Keratinocyte (primary cell): ENCODE measurements around the gene HDGFL3. TPM values are rescaled to one million over a fixed set of nuclear protein-coding genes. Genes with fewer than 3 reads are reported as not detected.

Experiments
- DNase-seq: peaks from one replicate; pipeline ENCODE4 v3.0.0-alpha.2; 2011; ENCODE audit warnings: low read depth, missing footprints, low spot score
- FAIRE-seq: peaks from 2 replicates; lab custom pipeline; 2011; peaks lifted over from hg19 to GRCh38; lab: Jason Lieb, UNC
- H2AFZ ChIP-seq: 2 replicates; pipeline ENCODE4 v1.6.0; 2012; ENCODE audit warnings: low read length, control low read depth, inconsistent platforms; ENCODE audit not compliant: control insufficient read depth
- H3K27ac ChIP-seq: 2 replicates; pipeline ENCODE4 v1.5.1; 2011; ENCODE audit warnings: low read length; ENCODE audit not compliant: control insufficient read depth, insufficient read depth
- H3K27me3 ChIP-seq: 3 replicates; pipeline ENCODE4 v1.6.0; 2011; ENCODE audit warnings: low read length; ENCODE audit not compliant: control insufficient read depth, insufficient read depth; ENCODE audit errors: extremely low read depth
- H3K36me3 ChIP-seq, 2 experiments: 2 replicates in 1 of 2; 3 replicates in 1 of 2; pipeline ENCODE4 v1.5.1; 2011; ENCODE audit warnings: low read length in 2 of 2, mild to moderate bottlenecking in 1 of 2; ENCODE audit not compliant: control insufficient read depth in 2 of 2, insufficient read depth in 2 of 2; ENCODE audit errors: extremely low read depth in 1 of 2
- H3K4me1 ChIP-seq: 3 replicates; pipeline ENCODE4 v1.5.1; 2011; ENCODE audit warnings: low read length; ENCODE audit not compliant: control insufficient read depth, insufficient read depth; ENCODE audit errors: extremely low read depth
- H3K4me2 ChIP-seq: 3 replicates; pipeline ENCODE4 v1.6.0; 2011; ENCODE audit warnings: low read depth, low read length; ENCODE audit not compliant: control insufficient read depth, insufficient read depth; ENCODE audit errors: extremely low read depth
- H3K4me3 ChIP-seq, 3 experiments: fragments of 200-600 bp in 1 of 3; sonication (generic) in 1 of 3; 2 replicates in 2 of 3; 3 replicates in 1 of 3; pipeline ENCODE4 v1.5.1; 2011 to 2016; ENCODE audit warnings: low read length in 3 of 3, mild to moderate bottlenecking in 3 of 3, control low read depth in 2 of 3, inconsistent platforms in 1 of 3, low read depth in 1 of 3, mixed read lengths in 1 of 3, mixed run types in 1 of 3, moderate library complexity in 1 of 3; ENCODE audit not compliant: control insufficient read depth in 2 of 3, insufficient read depth in 2 of 3; ENCODE audit errors: extremely low read depth in 1 of 3
- H3K79me2 ChIP-seq: 2 replicates; pipeline ENCODE4 v1.6.0; 2012; ENCODE audit warnings: low read length; ENCODE audit not compliant: control insufficient read depth, insufficient read depth
- H3K9ac ChIP-seq: 3 replicates; pipeline ENCODE4 v1.6.0; 2011; ENCODE audit warnings: low read length; ENCODE audit not compliant: control insufficient read depth, insufficient read depth; ENCODE audit errors: extremely low read depth
- H3K9me1 ChIP-seq: 3 replicates; pipeline ENCODE4 v1.6.0; 2011; ENCODE audit warnings: low read length; ENCODE audit not compliant: control insufficient read depth, insufficient read depth; ENCODE audit errors: extremely low read depth
- H3K9me3 ChIP-seq: 2 replicates; pipeline ENCODE4 v1.5.1; 2012; ENCODE audit warnings: low read depth, low read length; ENCODE audit not compliant: control insufficient read depth
- H4K20me1 ChIP-seq: 3 replicates; pipeline ENCODE4 v1.6.0; 2011; ENCODE audit warnings: low read length; ENCODE audit not compliant: control insufficient read depth, insufficient read depth; ENCODE audit errors: extremely low read depth
- CTCF ChIP-seq, 3 experiments: IDR thresholded peaks in 1 of 3; conservative IDR thresholded peaks in 1 of 3; optimal IDR thresholded peaks in 1 of 3; 2 replicates in 2 of 3; 3 replicates in 1 of 3; pipeline versions ENCODE3 to v1.5.1; 2011; ENCODE audit warnings: low read length in 3 of 3, mild to moderate bottlenecking in 3 of 3, moderate library complexity in 2 of 3, control low read depth in 1 of 3, inconsistent platforms in 1 of 3; ENCODE audit not compliant: insufficient read depth in 2 of 3; ENCODE audit errors: extremely low read depth in 1 of 3
- EZH2 ChIP-seq: IDR thresholded peaks from one replicate; pipeline ENCODE4 v1.6.1; 2012; ENCODE audit warnings: inconsistent platforms, mild to moderate bottlenecking, low read length, moderate library complexity
- dilution Hi-C: fragments of 300-500 bp; cut with MboI; formaldehyde crosslinking; loops from one replicate; pipeline ENCODE4 v1.7.0; 2020; ENCODE audit warnings: low sequenced_read_pairs; ENCODE audit not compliant: extremely low pct_ligation_motif_present
- polyA plus RNA-seq, 5 experiments: library from polyadenylated mRNA; depleted of rRNA in 3 of 5; stranded (reverse) in 3 of 5; stranded (forward) in 1 of 5; unstranded in 1 of 5; fragments of >200 nt; gene quantifications; 1 replicate in 1 of 5; 2 replicates in 3 of 5; 3 replicates in 1 of 5; pipeline versions ENCODE4 v1.2.1 to v1.2.3, GENCODE V29; 2011 to 2012; ENCODE audit warnings: missing spikeins in 2 of 5, low read depth in 1 of 5, low replicate concordance in 1 of 5

HDGFL3 gene
- polyA plus RNA-seq, 1 donor (not counting 4 experiments of a cell fraction or from before 2014, with no cell fraction given): 35.1 TPM

DNA sequence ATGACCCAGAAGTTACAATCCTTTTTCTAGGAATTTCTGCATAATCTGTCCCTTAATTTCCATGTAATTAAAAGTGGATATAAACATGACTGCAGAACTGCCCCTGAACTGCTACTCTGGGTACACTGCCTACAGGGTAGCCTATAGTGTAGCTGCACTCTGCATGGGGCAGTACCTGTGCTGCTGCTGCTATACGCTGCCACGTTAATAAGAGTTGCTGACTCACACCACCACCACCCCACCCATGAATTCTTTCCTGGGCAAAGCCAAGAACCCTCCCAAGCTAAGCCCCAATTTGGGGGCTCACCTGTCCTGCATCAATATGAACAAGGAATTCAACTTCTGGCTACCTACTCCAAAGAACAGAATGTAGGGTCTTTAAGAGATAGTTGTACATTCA is 13.9 kb downstream of the HDGFL3 start:
- H3K27me3 ChIP-seq: no peaks in the 10 kb centered on the region
- dilution Hi-C loops: no loop called here
- no peaks in the 10 kb centered on the region for H4K20me1 ChIP-seq
- no peak overlapping the region for H3K9ac ChIP-seq
- H3K4me2 ChIP-seq: peak overlapping the region; percentile 45
- no peak overlapping the region for H2AFZ ChIP-seq
- no peak for FAIRE-seq
- H3K4me1 ChIP-seq: peaks cover 40% of the 10 kb centered on the region
- no peaks in the 10 kb centered on the region for H3K9me3 ChIP-seq
- no peaks in the 10 kb centered on the region for H3K36me3 ChIP-seq
- peaks cover 2% of the 10 kb centered on the region for H3K9me1 ChIP-seq
- H3K4me3 ChIP-seq: no peak overlapping the region
- TF ChIP-seq EZH2: no peak
- no peak for TF ChIP-seq CTCF (optimal IDR thresholded peaks at IDR 0.05 in 1 of 3, IDR thresholded peaks at IDR 0.05 in 1 of 3, conservative IDR thresholded peaks at IDR 0.05 in 1 of 3; ENCODE audit: extremely low read depth in 1 of 3, insufficient read depth in 2 of 3, low read length in 3 of 3)
- no peak for DNase-seq
- H3K79me2 ChIP-seq: peaks cover 58% of the 10 kb centered on the region
- H3K27ac ChIP-seq: peak overlapping the region; percentile 5

DNA sequence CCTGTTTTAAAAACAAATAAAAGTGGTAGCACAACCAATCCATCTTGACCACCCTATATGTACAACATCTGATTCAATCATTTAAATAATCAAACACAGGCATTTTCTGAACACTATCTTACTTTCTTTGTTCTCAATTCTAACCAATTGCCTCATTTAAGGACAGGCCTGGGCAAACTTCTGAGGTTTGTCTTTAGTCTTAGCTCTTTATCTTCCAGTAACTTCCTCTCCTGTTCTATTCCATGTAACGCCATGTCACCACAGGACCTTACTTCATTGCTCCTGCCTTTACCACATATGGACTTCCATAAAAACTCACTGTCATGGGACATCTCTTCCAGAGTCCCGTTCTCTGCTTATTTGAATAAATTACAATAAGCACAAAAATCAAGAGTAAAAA is 14.9 kb downstream of the HDGFL3 start:
- dilution Hi-C loops: no loop called here
- Histone ChIP-seq H3K9me3 (no peaks in the 10 kb centered on the region), H3K4me1 (peaks cover 40% of the 10 kb centered on the region), H3K9me1 (no peaks in the 10 kb centered on the region), H3K9ac (no peak overlapping the region), H3K27ac (peak overlapping the region; percentile 23), H3K79me2 (peaks cover 55% of the 10 kb centered on the region), H3K4me2 (peak overlapping the region; percentile 45), H4K20me1 (no peaks in the 10 kb centered on the region), H3K36me3 (no peaks in the 10 kb centered on the region), H3K27me3 (no peaks in the 10 kb centered on the region), H2AFZ (peak overlapping the region; percentile 10), H3K4me3 (peak overlapping the region in 2 of 3 experiments; percentile 26 to 30)
- TF ChIP-seq CTCF (optimal IDR thresholded peaks at IDR 0.05 in 1 of 3, IDR thresholded peaks at IDR 0.05 in 1 of 3, conservative IDR thresholded peaks at IDR 0.05 in 1 of 3; ENCODE audit: extremely low read depth in 1 of 3, insufficient read depth in 2 of 3, low read length in 3 of 3) (no peak), EZH2 (no peak)
- peak; percentile 95 for FAIRE-seq
- no peak for DNase-seq
